ENCODE measurements around the gene LCTL.
A peak's percentile ranks its signal among the peaks of the same experiment; 100 is the strongest.
"Not testable (repeated sequence)": the region's sequence is repeated elsewhere in the genome, so short reads cannot be mapped to it uniquely, and the experiment has no call there.

The LCTL gene

DNA sequence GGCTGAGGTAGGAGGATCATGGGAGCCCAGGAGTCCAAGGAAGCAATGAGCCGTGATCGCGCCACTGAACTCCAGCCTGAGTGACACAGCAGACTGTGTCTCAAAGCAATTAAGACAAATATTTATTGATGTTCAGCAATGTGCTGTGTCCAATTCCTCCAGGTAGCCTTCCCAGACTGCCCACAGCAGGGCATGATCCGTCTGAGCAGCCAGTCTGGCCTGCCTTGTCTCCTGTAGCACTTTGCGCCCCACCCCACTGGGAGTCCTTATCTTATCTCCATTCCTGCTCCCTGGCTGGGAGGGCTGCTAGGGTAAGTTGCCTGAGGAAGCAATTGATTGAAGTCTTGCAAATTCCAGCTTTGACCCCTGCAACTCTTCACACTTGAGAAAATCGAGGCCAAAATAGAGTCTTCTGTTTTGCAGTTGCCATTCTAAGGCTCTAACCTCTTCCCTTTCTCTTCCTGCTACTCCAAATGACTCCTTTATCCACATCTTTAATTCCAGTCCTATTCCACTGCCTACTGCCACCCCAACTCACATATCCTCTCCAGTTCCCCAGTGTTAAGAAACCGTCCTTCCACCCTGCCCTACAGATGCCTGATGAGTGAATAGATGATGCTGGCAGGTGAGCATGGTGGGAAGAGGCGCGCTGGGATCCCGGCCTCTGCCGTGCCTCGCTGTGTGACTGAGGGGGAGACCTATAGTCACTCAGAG, 26.9 kb upstream of the LCTL start:
- TF ChIP-seq, protein P1, sequence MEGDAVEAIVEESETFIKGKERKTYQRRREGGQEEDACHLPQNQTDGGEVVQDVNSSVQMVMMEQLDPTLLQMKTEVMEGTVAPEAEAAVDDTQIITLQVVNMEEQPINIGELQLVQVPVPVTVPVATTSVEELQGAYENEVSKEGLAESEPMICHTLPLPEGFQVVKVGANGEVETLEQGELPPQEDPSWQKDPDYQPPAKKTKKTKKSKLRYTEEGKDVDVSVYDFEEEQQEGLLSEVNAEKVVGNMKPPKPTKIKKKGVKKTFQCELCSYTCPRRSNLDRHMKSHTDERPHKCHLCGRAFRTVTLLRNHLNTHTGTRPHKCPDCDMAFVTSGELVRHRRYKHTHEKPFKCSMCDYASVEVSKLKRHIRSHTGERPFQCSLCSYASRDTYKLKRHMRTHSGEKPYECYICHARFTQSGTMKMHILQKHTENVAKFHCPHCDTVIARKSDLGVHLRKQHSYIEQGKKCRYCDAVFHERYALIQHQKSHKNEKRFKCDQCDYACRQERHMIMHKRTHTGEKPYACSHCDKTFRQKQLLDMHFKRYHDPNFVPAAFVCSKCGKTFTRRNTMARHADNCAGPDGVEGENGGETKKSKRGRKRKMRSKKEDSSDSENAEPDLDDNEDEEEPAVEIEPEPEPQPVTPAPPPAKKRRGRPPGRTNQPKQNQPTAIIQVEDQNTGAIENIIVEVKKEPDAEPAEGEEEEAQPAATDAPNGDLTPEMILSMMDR (IDR thresholded peaks at IDR 0.05; ENCODE audit: low read depth, low read length, missing control alignments): no peak
- no peak for DNase-seq (ENCODE audit: low read depth)
- no peak overlapping the region for H3K4me3 ChIP-seq (ENCODE audit: low read depth, low read length)

DNA sequence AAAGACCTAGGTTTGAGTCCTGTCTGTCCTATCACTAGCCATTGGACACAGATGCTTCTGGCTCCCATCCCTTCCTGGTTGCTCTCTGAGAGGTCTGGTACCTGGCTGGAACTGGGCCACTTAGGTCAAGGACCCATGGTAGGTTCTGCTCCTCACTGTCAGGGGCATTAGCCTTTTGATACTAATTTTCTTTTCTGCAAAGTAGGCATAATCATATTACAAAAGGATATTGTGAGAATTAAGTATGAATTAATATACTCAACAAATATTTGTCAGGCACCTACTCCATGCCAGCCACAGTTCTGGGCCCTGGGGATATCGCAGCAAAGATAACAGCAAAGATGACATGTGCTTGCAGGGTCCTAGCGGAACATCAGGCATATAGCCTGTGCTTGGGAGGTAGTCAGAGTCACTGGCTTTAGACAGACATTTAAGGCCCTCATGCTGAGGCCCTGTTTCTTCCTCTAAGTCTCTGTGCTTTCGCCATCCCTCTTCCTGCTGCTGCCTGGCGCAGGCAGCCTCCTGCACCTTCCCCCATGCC, 25.6 kb upstream of the LCTL start:
- DNase-seq (ENCODE audit: low read depth): no peak
- no peak overlapping the region for H3K4me3 ChIP-seq (ENCODE audit: low read depth, low read length)
- TF ChIP-seq, protein P1 (IDR thresholded peaks at IDR 0.05; ENCODE audit: low read depth, low read length, missing control alignments): no peak

DNA sequence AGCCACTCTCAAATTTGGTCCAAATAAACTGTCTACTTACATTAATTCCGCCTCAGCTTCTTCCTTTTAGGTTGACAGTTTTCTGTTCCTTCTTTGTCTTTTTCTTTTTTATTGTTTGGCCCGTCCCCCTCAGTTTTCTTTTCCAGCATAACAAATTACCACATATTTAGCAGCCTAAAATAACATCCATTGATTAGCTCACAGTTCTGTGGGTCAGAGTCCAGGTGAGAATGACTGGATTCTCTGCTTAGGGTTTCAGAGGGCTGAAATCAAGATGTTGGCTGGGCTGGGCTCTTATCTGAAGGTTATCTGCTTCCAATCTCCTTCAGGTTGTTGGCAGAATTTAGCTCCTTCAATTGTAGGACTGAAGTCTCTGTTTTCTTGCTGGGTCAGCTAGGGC, 24.6 kb upstream of the LCTL start:
- TF ChIP-seq, protein P1 (IDR thresholded peaks at IDR 0.05; ENCODE audit: low read depth, low read length, missing control alignments): no peak
- no peak overlapping the region for H3K4me3 ChIP-seq (ENCODE audit: low read depth, low read length)
- DNase-seq (ENCODE audit: low read depth): no peak

DNA sequence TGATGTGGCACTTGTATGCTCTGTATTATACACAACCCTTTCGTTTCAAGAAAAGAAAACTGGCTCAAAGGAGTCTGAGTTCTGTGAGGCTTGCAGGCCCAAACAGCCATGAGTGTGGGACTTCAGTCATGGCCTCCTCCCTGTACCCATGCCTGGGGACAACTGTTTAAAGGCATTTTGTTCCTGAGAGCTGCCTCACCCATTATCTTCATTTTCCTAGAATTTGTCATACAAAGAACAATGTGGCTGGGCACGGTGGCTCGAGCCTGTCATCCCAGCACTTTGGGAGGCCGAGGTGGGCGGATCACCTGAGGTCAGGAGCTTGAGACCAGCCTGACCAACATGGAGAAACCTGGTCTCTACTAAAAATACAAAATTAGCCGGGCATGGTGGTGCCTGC, 23.6 kb upstream of the LCTL start:
- H3K4me3 ChIP-seq (ENCODE audit: low read depth, low read length); DNase-seq (ENCODE audit: low read depth): not testable (repeated sequence)

DNA sequence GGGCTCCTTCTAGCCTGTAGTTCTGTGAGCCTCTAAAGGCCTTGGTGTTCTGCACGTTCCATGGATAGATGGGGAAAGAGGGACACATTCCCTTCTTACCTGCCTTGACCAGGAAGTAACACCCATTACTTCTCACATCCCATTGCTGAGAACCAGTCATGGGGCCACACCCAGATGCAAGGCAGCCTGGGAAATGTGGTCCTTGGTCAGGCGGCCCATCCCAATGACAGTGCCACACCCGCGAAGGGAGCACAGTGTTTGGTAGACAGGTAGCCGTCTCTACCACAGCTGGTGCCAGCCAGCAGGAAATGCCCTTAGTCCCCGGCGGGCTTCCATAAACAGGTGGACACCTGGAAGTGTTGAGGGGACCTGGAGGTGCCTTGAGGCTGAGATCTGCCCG, 23.2 kb upstream of the LCTL start:
- DNase-seq (ENCODE audit: low read depth): no peak
- TF ChIP-seq, protein P1 (IDR thresholded peaks at IDR 0.05; ENCODE audit: low read depth, low read length, missing control alignments): no peak
- H3K4me3 ChIP-seq (ENCODE audit: low read depth, low read length): no peak overlapping the region

DNA sequence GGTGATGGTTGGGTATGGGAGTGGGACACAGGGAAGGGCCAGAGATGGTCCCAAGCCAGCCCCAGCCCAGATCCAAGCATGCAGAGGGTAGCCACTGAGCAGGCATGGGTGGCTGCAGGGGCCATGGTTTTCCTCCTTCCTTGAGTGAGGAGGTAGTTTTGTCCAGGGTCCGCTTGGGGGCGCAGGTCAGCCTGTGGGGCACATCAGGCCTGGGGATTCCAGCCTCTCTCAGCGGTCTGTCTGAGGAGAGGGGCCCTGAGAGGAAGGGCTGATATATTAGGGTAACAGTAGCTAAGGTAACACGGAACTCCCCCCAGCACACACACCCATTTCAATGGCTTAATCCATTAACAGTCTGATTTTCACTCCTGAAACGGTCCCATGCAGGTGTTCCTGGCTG, 22.7 kb upstream of the LCTL start:
- DNase-seq (ENCODE audit: low read depth): no peak
- no peak overlapping the region for H3K4me3 ChIP-seq (ENCODE audit: low read depth, low read length)
- TF ChIP-seq, protein P1 (IDR thresholded peaks at IDR 0.05; ENCODE audit: low read depth, low read length, missing control alignments): peak; percentile 29

DNA sequence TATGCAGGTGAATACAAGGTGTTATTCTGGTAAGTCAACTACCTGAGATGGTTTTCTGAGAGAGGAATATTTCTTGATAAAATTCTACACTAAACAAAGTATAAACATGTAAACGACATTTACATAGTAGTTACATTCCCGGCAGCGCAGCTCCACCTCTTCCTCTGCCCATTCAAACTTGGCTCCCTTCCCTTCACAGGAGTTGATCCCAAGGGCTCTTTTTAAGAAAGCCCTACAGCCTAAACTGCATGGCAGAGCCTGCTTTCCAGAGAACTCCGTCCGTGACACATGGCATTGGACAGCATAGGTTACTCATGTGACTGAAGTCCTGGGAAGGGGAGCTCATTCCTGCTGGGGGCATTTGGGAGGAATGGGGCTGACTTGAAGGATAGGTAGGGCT, 22.0 kb upstream of the LCTL start:
- TF ChIP-seq, protein P1 (IDR thresholded peaks at IDR 0.05; ENCODE audit: low read depth, low read length, missing control alignments): no peak
- no peak for DNase-seq (ENCODE audit: low read depth)

More for the DNA sequence above, 22.0 kb upstream of the LCTL start:
- H3K4me3 ChIP-seq (ENCODE audit: low read depth, low read length): no peak overlapping the region

Data from GM12864 (cell line).